ENCODE results near the gene SIK3. TPM values are rescaled to one million over a fixed set of nuclear protein-coding genes. Genes with fewer than 3 reads are reported as not detected.

Gene SIK3
- total RNA-seq, 1 experiment from 2014 or later = 17.4 TPM

GRCh38 chr11:117019871-117020270, 78.4 kb downstream of the SIK3 start:
- no peaks in the 10 kb centered on the region for H3K9me3 Mint-ChIP-seq (ENCODE audit: low read depth, unreplicated experiment)
- intact Hi-C loops (cut with micrococcal nuclease; ENCODE audit: unreplicated experiment) = loop anchor here (10.0 kb wide), 1 partner anchor 55 kb away; no protein-coding TSS in a partner anchor
- no peak for TF ChIP-seq CTCF (IDR thresholded peaks at IDR 0.05; ENCODE audit: unreplicated experiment)

GRCh38 chr11:117017456-117017855, 80.8 kb downstream of the SIK3 start:
- CTCF ChIA-PET = no interaction called here
- no peak for TF ChIP-seq CTCF (IDR thresholded peaks at IDR 0.05; ENCODE audit: unreplicated experiment)
- DNase-seq = no peak
- intact Hi-C loops (cut with micrococcal nuclease; ENCODE audit: unreplicated experiment) = no loop called here
- Mint-ChIP-seq H3K27ac (ENCODE audit: unreplicated experiment) (no peak overlapping the region), H3K4me3 (ENCODE audit: low read depth, unreplicated experiment) (no peak overlapping the region), H3K9me3 (ENCODE audit: low read depth, unreplicated experiment) (no peaks in the 10 kb centered on the region), H3K36me3 (ENCODE audit: insufficient read depth, unreplicated experiment) (no peaks in the 10 kb centered on the region), H3K4me1 (ENCODE audit: low read depth, unreplicated experiment) (no peaks in the 10 kb centered on the region), H3K27me3 (ENCODE audit: unreplicated experiment) (no peaks in the 10 kb centered on the region)
- no TSS peak for BruUV-seq (replicated peaks)

More at GRCh38 chr11:117019871-117020270, 78.4 kb downstream of the SIK3 start:
- BruUV-seq (replicated peaks) = no TSS peak
- no peaks in the 10 kb centered on the region for H3K27me3 Mint-ChIP-seq (ENCODE audit: unreplicated experiment)
- no peak overlapping the region for H3K27ac Mint-ChIP-seq (ENCODE audit: unreplicated experiment)
- DNase-seq = no peak
- no peak overlapping the region for H3K4me3 Mint-ChIP-seq (ENCODE audit: low read depth, unreplicated experiment)
- H3K36me3 Mint-ChIP-seq (ENCODE audit: insufficient read depth, unreplicated experiment) = no peaks in the 10 kb centered on the region
- CTCF ChIA-PET = interaction anchor here (0.6 kb wide), 1 partner anchor 108 kb away, joined by 7 read pairs; no protein-coding TSS in a partner anchor
- H3K4me1 Mint-ChIP-seq (ENCODE audit: low read depth, unreplicated experiment) = peaks cover under 1% of the 10 kb centered on the region

GRCh38 chr11:117016747-117017146, 81.5 kb downstream of the SIK3 start:
- Mint-ChIP-seq H3K9me3 (ENCODE audit: low read depth, unreplicated experiment) (no peaks in the 10 kb centered on the region), H3K27me3 (ENCODE audit: unreplicated experiment) (no peaks in the 10 kb centered on the region), H3K4me3 (ENCODE audit: low read depth, unreplicated experiment) (no peak overlapping the region), H3K4me1 (ENCODE audit: low read depth, unreplicated experiment) (no peaks in the 10 kb centered on the region), H3K36me3 (ENCODE audit: insufficient read depth, unreplicated experiment) (no peaks in the 10 kb centered on the region), H3K27ac (ENCODE audit: unreplicated experiment) (no peak overlapping the region)
- TF ChIP-seq CTCF (IDR thresholded peaks at IDR 0.05; ENCODE audit: unreplicated experiment) = no peak
- no TSS peak for BruUV-seq (replicated peaks)
- intact Hi-C loops (cut with micrococcal nuclease; ENCODE audit: unreplicated experiment) = no loop called here
- DNase-seq = no peak
- CTCF ChIA-PET = no interaction called here

GRCh38 chr11:117016246-117016645, 82.0 kb downstream of the SIK3 start:
- CTCF ChIA-PET = no interaction called here
- Mint-ChIP-seq H3K4me3 (ENCODE audit: low read depth, unreplicated experiment) (no peak overlapping the region), H3K27ac (ENCODE audit: unreplicated experiment) (no peak overlapping the region), H3K4me1 (ENCODE audit: low read depth, unreplicated experiment) (no peaks in the 10 kb centered on the region), H3K36me3 (ENCODE audit: insufficient read depth, unreplicated experiment) (no peaks in the 10 kb centered on the region), H3K9me3 (ENCODE audit: low read depth, unreplicated experiment) (no peaks in the 10 kb centered on the region), H3K27me3 (ENCODE audit: unreplicated experiment) (no peaks in the 10 kb centered on the region)
- intact Hi-C loops (cut with micrococcal nuclease; ENCODE audit: unreplicated experiment) = no loop called here
- no peak for TF ChIP-seq CTCF (IDR thresholded peaks at IDR 0.05; ENCODE audit: unreplicated experiment)
- no peak for DNase-seq
- no TSS peak for BruUV-seq (replicated peaks)
